GM18498 (cell line): Measurements from ENCODE around the gene CA14.
"Not testable (repeated sequence)": the region's sequence is repeated elsewhere in the genome, so short reads cannot be mapped to it uniquely, and the experiment has no call there.

Source experiments
- ATAC-seq: cut with Tn5 transposase; IDR thresholded peaks from one replicate; pipeline ENCODE4 v1.9.1; 2021; ENCODE audit warnings: mild to moderate bottlenecking, moderate library complexity; ENCODE audit not compliant: unreplicated experiment

CA14 gene

DNA sequence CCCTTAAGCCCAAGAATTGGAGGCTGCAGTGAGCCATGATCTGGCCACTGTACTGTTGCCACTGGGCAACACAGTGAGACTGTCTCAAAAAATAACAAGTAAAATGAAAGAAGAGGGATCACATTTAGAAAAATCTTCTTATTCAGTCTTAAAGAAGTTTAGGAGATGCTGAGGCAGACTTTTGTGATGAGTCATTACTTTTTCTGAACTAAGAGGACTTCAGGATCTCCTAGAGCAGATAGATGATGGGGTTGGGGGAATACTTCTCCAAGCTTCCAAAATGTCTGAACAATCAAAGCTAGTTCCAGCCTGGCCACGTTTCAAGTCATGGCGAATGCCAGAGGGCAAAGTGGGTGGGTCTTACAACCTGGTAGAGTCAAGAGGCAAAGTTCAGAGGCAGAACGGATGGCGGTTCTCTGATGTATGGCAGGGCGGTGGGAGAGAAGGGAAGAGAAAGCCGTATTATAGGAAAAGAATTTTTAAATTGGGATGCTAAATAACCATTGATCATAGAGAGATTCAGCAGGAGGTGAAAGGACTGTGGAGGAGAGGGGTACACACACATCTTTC is 22.6 kb downstream of the CA14 start:
- ATAC-seq, result no peak

DNA sequence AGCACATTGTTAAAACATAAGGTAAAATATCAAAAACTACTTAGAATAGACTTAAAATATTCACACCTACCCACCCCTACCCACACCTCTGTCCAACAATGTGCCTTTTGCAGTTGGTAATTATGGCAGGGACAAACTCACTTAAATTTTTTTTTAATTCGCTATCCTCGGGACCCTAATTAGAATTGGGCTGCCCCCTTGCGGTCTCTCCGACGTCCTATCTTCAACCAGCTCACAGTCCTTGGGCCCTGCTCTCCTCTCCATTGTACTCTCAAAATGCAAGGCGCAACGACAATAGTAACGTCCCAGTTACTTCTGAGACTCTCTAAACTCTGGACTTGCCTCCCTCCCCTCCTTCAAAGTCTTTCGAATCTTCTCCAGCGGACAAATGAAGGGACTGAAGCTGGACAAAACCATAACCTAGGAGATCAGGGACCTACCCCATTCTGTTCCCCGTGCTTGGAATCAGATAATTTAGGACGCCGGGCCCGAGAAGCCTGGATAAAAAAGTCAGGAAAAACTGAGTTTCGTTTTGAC is 23.7 kb downstream of the CA14 start:
- ATAC-seq, result no peak

DNA sequence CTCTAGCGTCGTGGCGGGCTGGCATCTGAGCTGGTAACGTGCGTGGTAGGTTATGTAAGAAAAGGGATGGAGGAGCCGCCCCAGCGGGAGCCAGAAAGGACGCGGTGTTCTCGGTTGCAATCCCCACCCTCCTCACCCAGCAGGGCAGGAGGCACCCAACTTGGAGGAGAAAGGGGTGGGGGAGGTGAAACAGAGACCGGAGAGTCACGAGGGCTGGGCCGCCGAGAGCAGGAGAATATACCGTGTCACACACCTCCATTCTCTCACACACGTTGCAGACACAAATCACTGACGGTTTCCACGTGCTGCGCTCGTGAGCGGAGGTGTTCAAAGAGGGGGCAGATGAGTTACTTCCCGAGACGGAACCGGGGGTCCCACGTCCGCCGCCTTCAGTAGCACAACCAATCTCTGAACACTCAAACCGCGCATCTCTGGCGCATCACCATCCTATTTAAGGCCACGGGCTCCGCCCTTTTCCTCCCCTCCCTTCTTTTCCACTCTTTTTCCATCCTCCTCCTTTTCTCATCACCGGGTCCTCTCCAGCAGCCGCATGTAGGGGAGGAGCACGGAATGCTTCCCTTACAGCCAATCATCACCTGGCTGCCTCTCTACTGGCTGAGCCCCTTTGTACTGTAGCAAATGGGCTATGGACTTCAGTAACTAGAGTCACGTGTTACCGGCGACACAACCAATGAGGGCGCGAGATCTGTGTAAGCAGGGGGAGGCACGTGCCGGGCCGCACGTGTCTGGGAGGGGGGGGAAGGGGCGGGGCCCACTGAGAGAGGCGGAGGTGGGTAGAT is 24.4 kb downstream of the CA14 start, which contains the start of gene CIART:
CIART (plus strand) TSS at position 797 of the 800 bp plus-strand sequence. CDS start 714 bp downstream, outside the sequence.
- peak; percentile 79 for ATAC-seq

DNA sequence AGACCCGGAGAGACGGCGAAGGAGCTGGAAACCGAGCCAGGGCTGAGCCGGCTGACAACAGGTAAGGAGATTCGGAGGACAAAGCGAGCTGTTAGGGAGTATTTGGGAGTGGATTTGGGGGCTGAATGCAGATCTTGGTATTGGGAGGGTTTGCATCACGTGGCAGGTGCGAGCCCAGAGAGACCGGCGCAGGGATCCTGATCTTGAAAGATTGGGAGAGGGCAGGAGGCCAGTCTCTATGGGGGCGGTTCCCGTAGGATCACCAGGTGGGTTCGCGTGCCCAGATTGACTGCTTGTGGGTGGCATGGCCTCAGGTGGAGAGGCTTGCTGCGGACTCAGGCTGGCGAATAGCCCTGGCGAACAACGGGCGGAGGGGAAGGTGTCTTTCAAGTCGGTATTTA is 25.0 kb downstream of the CA14 start:
- no peak for ATAC-seq

DNA sequence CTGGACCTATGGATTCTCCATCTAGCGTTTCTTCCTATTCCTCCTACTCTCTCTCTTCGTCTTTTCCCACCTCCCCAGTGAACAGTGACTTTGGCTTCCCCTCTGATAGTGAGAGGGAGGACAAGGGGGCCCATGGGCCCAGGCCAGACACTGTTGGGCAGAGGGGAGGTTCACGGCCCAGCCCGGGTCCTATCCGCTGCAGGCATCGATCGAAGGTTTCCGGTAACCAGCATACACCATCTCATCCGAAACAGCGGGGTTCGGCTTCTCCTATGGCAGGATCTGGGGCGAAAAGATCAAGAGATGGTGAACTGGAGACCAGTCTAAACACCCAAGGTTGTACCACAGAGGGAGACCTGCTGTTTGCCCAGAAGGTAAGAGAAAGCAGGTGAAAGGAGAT is 25.7 kb downstream of the CA14 start:
- no peak for ATAC-seq

DNA sequence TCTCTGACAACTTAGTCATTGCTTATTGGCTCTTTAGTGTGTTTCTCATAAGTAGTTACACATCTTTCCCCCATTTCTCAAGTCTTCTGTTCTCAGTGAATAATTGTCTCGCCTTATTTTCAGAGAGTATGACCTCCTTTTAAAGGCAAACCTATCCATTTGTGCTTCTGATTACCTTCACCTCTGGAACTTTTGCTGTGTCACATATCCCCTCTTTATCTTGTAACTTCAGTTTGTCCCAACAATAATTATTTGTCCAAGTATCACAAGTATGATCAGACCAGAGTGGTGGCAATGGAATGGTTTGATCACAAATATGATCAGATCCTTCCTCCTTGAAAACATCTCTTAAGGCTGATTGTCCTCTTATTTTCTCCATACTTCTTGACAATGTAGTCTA is 30.8 kb downstream of the CA14 start:
- ATAC-seq, result no peak

DNA sequence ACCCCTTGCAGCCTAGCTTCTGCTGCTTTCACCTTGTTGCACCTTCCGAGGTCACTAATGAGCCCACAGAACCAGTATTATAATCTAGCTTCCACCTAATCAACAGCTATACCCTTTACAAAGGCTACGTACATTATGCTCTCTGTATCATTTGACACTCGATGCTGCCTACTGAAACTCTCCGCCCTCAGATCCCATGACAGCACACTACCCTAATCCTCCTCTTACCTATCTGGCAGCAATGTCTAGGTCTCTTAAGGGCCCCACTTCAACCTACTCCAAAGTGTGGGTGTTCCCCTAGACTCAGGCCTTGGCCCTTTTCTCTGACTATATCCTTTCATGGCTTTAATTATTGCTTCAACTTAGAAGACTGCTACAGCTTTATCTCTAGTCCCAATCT is 31.2 kb downstream of the CA14 start:
- ATAC-seq, result no peak

DNA sequence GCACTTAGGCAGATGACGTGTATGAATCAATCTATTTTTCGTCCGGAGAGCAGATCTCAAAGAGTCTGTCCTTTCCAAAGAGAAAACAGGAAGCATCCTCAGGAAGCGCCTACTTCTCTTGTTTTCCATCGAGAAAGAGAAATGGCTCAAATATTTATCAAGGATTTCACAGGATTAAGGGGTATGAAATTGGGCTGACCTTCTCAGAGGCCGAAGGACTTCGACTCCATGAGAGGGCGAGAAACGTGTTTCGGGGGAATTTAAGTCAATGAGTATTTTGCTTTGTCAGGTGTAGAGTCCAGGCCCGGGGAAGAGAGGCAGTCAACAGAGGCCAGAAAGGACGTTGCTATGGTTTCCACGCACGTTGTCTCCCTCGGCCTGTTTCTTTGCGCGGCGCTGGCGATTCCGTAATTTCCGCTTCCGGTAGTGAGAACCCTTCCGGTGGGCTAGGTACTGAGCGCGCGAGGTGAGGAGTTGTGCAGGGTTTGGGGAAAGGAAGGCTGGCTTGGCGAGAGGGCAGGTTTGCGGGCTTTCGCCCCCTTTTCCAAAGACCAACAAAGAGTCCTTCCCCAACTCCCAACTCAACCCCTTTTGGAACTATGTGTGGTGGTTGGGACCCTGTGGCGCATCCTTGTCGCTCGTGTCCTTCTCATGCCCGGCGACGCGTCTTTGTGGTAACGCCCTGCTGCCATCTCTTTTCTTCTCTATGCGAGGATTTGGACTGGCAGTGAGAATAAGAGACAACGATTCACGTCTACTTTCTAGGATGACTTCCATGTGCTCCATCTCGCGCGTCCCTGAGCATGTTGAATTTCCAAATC is 36.1 kb downstream of the CA14 start, which contains the start of gene MRPS21:
MRPS21 (plus strand) TSS at position 429 of the 821 bp plus-strand sequence. CDS start 506 bp downstream, outside the sequence.
- peak; percentile 98 for ATAC-seq

DNA sequence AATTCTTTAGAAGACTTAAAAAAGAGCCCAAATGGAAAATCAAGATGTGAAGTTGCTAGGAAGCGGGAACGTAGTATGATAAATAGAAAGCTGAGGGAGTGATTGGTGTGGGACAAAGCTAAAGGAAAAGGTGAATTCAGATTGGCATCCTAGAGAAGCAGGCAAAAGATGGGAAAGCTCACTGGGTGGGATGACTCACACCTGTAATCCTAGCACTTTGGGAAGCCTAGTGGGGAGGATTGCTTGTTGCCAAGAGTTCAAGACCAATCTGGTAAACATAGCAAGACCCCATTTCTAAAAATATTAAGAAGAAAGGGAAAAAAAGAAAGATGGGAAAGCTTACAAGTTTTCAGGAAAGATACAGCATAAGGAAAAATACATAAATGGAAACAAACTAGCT is 37.9 kb downstream of the CA14 start:
- no peak for ATAC-seq

DNA sequence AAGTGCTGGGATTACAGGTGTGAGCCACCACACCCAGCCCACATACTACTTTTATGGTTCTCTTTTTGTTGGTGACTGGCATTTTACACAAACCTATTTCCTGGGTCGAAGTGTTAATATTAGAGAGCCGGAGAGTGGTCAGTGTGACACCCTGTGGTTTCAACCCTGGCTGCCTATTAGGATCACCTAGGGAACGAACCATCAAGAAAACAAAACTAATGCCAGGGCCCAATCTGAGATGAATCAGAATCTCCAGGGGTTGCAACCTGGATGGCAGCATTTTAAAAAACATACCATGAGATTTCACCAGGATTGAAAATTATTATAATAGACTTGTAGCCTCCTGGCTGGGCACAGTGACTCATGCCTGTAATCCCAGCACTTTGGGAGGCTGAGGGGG is 42.1 kb downstream of the CA14 start:
- no peak for ATAC-seq

DNA sequence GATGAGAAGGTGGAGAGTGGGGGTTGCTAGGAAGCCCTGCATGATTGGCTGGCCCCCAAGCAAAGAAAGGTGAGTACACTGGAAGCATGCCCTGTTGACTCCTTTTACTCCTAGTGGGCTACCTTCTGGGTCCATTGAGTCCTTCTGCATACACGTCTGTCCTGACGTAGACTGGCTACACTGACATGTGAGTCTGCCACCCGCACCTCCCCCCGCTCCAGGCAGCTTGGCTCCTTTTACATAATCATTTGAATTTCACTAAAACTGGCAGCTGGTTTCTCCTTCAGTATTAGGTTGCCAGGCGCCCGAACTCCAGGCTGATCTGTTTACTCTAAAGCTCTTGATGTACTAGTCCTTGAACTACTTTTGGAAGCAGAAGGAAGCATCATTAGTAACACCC is 44.8 kb downstream of the CA14 start:
- no peak for ATAC-seq

DNA sequence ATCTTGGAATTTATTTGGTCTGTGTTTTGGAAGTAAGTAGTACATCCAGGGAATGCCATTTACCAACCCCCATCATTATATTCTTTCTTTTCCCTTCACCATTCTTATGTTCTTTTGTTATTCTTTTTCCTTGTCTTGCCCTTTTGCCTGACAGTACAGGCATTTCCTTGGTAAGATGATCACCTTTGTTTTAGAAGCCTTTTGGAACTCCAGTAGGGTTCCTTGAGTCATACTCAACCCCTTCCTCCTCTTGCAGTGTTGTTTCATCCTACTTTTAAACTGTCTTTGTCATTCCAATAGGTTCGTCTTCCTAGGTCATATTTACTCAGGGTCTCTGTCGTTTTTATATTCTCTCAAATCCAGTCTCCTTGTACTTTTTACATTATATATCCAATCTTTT is 45.3 kb downstream of the CA14 start:
- ATAC-seq, result no peak

DNA sequence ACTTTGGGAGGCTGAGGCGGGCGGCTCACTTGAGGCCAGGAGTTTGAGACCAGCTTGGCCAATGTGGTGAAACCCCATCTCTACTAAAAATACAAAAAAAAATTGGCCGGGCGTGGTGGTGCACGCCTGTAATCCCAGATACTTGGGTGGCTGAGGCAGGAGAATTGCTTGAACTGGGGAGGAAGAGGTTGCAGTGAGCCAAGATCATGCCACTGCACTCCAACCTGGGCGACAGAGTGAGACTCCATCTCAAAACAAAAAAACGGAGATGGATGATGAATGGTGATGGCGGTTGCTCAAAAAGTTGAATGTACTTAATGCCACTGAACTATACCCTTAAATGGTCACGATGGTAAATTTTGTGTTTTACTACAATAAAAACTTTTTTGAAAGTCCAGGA is 51.0 kb downstream of the CA14 start:
- ATAC-seq, result not testable (repeated sequence)

DNA sequence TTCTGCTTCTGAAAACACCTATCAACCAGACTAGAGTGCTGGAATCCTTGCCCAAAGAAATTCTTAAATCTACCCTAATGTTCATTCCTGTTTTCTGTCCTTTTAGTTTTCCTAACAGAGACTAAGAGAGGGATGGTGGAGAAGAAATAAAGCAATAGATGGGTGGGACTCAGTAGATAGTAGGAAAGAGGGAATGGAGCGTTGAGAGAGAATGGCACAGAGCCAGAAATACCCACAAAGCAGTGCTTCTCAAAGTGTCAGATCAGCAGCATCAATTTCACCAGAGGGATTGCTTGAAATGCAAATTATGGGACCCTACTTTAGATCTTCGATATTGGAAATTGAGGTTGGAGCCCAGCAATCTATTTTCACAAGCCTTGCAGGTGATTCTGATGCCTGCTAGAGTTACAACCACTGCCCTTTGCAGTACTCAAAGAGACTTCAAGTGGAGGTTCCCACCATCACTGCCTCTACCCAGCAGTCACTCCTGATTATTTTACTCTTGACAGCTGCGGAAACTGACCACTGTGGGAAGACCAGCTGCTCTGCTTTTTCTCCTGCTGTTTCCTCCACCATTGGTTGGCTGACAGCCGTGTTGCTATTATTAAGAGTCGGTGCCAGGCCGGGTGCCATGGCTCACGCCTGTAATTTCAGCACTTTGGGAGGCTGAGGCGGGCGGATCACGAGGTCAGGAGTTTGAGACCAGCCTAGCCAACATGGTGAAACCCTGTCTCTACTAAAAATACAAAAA is 52.4 kb downstream of the CA14 start:
- no peak for ATAC-seq

DNA sequence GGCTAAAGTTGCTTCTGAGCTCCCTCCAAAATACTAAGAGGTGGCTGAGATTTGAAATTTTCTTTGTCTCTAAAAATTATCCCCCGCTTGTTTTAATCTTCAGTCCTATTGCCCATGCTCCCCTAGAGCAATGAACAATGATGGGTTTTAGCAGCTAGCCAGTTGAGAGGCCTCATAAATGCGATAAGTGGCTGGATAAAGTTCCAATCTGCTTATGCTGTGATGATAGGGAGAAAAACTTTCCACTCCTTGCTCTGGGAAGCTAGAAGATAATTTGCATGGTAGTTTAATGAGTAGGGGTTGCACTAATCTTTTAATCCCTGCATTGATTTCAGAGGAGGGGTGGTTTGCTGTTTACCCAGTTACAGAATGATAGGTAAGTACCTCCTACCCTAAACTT is 54.2 kb downstream of the CA14 start:
- ATAC-seq, result no peak
